Measurements from ENCODE around the gene PLCXD3. TPM values are rescaled to one million over a fixed set of nuclear protein-coding genes. Genes with fewer than 3 reads are reported as not detected.

Gene PLCXD3
- total and polyA plus RNA-seq, 9 of the 15 experiments (the other 6 are each of a cell fraction or from before 2014, with no cell fraction given), result not detected

- in situ Hi-C loops (cut with MboI), result no loop called here
- no peak for ATAC-seq
- ChIA-PET CTCF (ENCODE audit: low intra/inter-chr PET ratio) (no interaction called here), POLR2A (no interaction called here)
- peak; percentile 26 for FAIRE-seq
- Histone ChIP-seq H3K9me3 (replicated peaks; ENCODE audit: control insufficient read depth, insufficient read depth, low read depth, low read length) (no peaks in the 10 kb centered on the region), H3K4me2 (ENCODE audit: insufficient read depth, low read length) (no peak overlapping the region), H3K27me3 (ENCODE audit: control insufficient read depth in 2 of 2, insufficient read depth in 2 of 2, low read length in 2 of 2) (no peaks in the 10 kb centered on the region), H3K79me2 (ENCODE audit: control insufficient read depth, insufficient read depth, low read length) (no peaks in the 10 kb centered on the region), H3K9ac (ENCODE audit: insufficient read depth in 1 of 2, low read depth in 2 of 2, low read length in 2 of 2) (no peak overlapping the region), H3K36me3 (ENCODE audit: control insufficient read depth, insufficient read depth, low read length) (no peaks in the 10 kb centered on the region), H3K4me3 (no peak overlapping the region), H3K27ac (ENCODE audit: extremely low read depth, low read depth, low read length) (no peak overlapping the region), H4K20me1 (replicated peaks; ENCODE audit: control insufficient read depth, insufficient read depth, low read length) (no peaks in the 10 kb centered on the region), H2AFZ (ENCODE audit: low read depth, low read length) (no peak overlapping the region), H3K4me1 (replicated peaks in 1 of 2; ENCODE audit: control insufficient read depth in 2 of 2, insufficient read depth in 2 of 2, low read length in 2 of 2) (no peaks in the 10 kb centered on the region), H3K9me1 (ENCODE audit: control insufficient read depth, insufficient read depth, low read length) (no peaks in the 10 kb centered on the region)
- 0% methylated on average over 1 of the region's 1 CpG for WGBS (ENCODE audit: insufficient coverage, low coverage, missing lambda C conversion rate)
- no peak for DNase-seq (ENCODE audit: extremely low read depth in 1 of 4, low spot score in 3 of 4)
- no TSS peak for BruUV-seq (replicated peaks)
- no peak for TF ChIP-seq PATZ1 (CRISPR knock-in tag; IDR thresholded peaks at IDR 0.05; ENCODE audit: borderline replicate concordance)
- TF ChIP-seq ZNF121 (CRISPR knock-in tag; conservative IDR thresholded peaks at IDR 0.05), result no peak
- intact Hi-C loops (cut with micrococcal nuclease), result no loop called here
These were observed 75.1 kb downstream of the PLCXD3 start for GRCh38 chr5:41435276-41435675.

GRCh38 chr5:41433552-41434181 lies 76.7 kb downstream of the PLCXD3 start:
- H2AFZ ChIP-seq (ENCODE audit: low read depth, low read length), result no peak overlapping the region
- ChIA-PET POLR2A (no interaction called here), CTCF (ENCODE audit: low intra/inter-chr PET ratio) (no interaction called here)
- intact Hi-C loops (cut with micrococcal nuclease) (no loop called here), in situ Hi-C loops (cut with MboI) (no loop called here)
- BruUV-seq (replicated peaks), result no TSS peak
- peak in 2 of 4 experiments; percentile 3 to 16 for DNase-seq (ENCODE audit: extremely low read depth in 1 of 4, low spot score in 3 of 4)
- no peaks in the 10 kb centered on the region for H3K9me3 ChIP-seq (replicated peaks; ENCODE audit: control insufficient read depth, insufficient read depth, low read depth, low read length)
- FAIRE-seq, result peak; percentile 67
- 0% methylated on average over 4 of the region's 4 CpGs for WGBS (ENCODE audit: insufficient coverage, low coverage, missing lambda C conversion rate)
- H3K36me3 ChIP-seq (ENCODE audit: control insufficient read depth, insufficient read depth, low read length), result no peaks in the 10 kb centered on the region
- no peak overlapping the region for H3K9ac ChIP-seq (ENCODE audit: insufficient read depth in 1 of 2, low read depth in 2 of 2, low read length in 2 of 2)
- no peaks in the 10 kb centered on the region for H3K4me1 ChIP-seq (replicated peaks in 1 of 2; ENCODE audit: control insufficient read depth in 2 of 2, insufficient read depth in 2 of 2, low read length in 2 of 2)
- H3K9me1 ChIP-seq (ENCODE audit: control insufficient read depth, insufficient read depth, low read length), result no peaks in the 10 kb centered on the region
- no peak overlapping the region for H3K27ac ChIP-seq (ENCODE audit: extremely low read depth, low read depth, low read length)
- no peak overlapping the region for H3K4me3 ChIP-seq
- H3K4me2 ChIP-seq (ENCODE audit: insufficient read depth, low read length), result no peak overlapping the region
- H3K79me2 ChIP-seq (ENCODE audit: control insufficient read depth, insufficient read depth, low read length), result no peaks in the 10 kb centered on the region
- H3K27me3 ChIP-seq (ENCODE audit: control insufficient read depth in 2 of 2, insufficient read depth in 2 of 2, low read length in 2 of 2), result no peaks in the 10 kb centered on the region
- no peak for ATAC-seq
- no peaks in the 10 kb centered on the region for H4K20me1 ChIP-seq (replicated peaks; ENCODE audit: control insufficient read depth, insufficient read depth, low read length)
- TF ChIP-seq SFPQ (IDR thresholded peaks at IDR 0.05; ENCODE audit: low read depth, low read length) (no peak), CTCF (IDR thresholded peaks at IDR 0.05 in 2 of 3, conservative IDR thresholded peaks at IDR 0.05 in 1 of 3; ENCODE audit: insufficient read depth in 2 of 3, low read depth in 1 of 3, low read length in 3 of 3) (peak in 2 of 3 experiments; percentile 30 to 34; a peak in 2 of 6 replicates)

Measured in K562 (cell line).